IPS DF 6.9 (cell line): Measurements from ENCODE around the gene ZNF697.
"Not testable (repeated sequence)": the region's sequence is repeated elsewhere in the genome, so short reads cannot be mapped to it uniquely, and the experiment has no call there.

Experiments
- DNase-seq: peaks from one replicate; pipeline ENCODE4 v3.0.0-alpha.2; 2013; ENCODE audit warnings: low read depth, low spot score
- H3K27ac ChIP-seq: one replicate; pipeline ENCODE4 v1.5.1; 2013; ENCODE audit warnings: low read length, control low read depth
- H3K27me3 ChIP-seq: 2 replicates; pipeline ENCODE4 v1.6.1; 2013; ENCODE audit warnings: mild to moderate bottlenecking, low read length; ENCODE audit not compliant: control insufficient read depth, insufficient read depth
- H3K36me3 ChIP-seq: 2 replicates; pipeline ENCODE4 v1.6.1; 2013; ENCODE audit warnings: low read length; ENCODE audit not compliant: control insufficient read depth, insufficient read depth
- H3K4me1 ChIP-seq: 2 replicates; pipeline ENCODE4 v1.6.1; 2013; ENCODE audit warnings: low read length; ENCODE audit not compliant: control insufficient read depth, insufficient read depth
- H3K4me3 ChIP-seq: 2 replicates; pipeline ENCODE4 v1.5.1; 2013; ENCODE audit warnings: mild to moderate bottlenecking, low read length
- H3K9me3 ChIP-seq: 2 replicates; pipeline ENCODE4 v1.6.1; 2013; ENCODE audit warnings: low read length, inconsistent platforms; ENCODE audit not compliant: control insufficient read depth, insufficient read depth
- WGBS: extraction: QIAGEN DNeasy Blood & Tissue Kit; methylation state at CpG from one replicate; pipeline ENCODE4 v1.1.7; 2013; ENCODE audit warnings: mixed read lengths, missing lambda C conversion rate; ENCODE audit not compliant: insufficient read length, insufficient coverage; 5-methylcytosine and 5-hydroxymethylcytosine counted together

ZNF697 gene

DNA sequence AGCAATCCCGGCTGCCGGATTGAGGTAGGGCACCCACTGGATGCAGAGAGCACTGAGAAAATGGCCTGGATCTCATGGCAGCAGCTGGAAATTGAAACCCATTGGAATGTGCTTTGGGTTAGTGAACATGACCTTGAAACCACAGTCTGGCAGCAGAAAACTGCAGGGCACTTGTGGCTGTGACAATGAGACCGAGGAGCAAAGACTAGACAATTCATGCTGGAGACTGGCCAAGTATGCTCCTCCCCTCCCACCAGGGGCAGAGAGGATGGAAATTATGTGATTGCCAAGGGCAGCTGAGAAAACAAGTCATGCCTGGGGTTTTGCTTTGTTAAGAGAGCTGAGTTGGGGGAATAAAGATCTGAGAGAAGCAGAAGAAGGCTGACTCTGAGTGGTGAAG, 60.7 kb downstream of the ZNF697 start:
- H3K9me3 ChIP-seq: no peaks in the 10 kb centered on the region
- H3K4me3 ChIP-seq: no peak overlapping the region
- WGBS: no CpG with 5 or more reads among the region's 3 CpGs
- no peaks in the 10 kb centered on the region for H3K4me1 ChIP-seq
- no peaks in the 10 kb centered on the region for H3K27me3 ChIP-seq
- no peak for DNase-seq
- H3K36me3 ChIP-seq: no peaks in the 10 kb centered on the region
- H3K27ac ChIP-seq: no peak overlapping the region

DNA sequence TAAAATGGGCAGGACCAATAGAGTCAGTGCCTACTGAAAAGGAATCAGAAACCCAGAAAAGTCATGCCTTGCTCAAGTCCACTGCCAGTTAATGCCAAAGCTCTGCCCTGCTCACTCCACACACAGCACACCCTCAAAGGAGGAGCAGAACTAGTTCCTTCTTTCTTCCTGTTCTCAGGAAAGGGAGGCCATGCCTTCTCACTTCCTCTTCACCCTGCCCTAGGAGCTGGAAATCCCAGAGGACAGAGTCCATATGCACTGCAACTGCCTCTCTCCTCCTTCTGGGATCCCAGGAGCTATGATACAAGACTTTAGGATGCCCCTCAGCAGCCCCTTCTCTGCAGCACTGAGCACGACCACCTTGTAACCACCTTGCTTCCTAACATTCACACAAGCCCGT, 62.3 kb downstream of the ZNF697 start:
- not testable (repeated sequence) for H3K27ac ChIP-seq, H3K4me1 ChIP-seq, H3K27me3 ChIP-seq, H3K9me3 ChIP-seq, DNase-seq, H3K4me3 ChIP-seq, H3K36me3 ChIP-seq
- no CpG with 5 or more reads among the region's 2 CpGs for WGBS

DNA sequence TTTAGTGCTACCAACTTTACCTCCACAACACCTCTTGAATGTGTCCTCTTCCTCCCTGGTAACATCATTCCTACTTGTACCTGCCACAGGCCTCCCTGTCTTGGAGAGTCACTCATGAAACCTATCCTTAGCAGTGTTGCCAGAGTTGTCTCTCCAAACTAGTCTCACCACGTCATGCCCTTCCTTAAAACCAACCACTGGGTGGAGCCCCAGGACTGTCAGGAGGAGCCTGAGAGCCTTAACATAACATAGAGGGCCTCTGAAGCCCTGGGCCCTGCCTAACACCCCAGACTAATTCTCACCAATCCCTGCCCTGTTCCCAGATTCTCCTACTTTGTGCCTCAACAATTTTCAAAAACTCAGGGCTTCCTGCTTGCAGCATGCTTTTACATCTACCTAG, 65.3 kb downstream of the ZNF697 start:
- Histone ChIP-seq H3K27me3 (no peaks in the 10 kb centered on the region), H3K36me3 (no peaks in the 10 kb centered on the region), H3K4me1 (0 out of 2 replicates have a peak, but pooled peaks cover 1% of the 10 kb centered on the region), H3K27ac (no peak overlapping the region), H3K9me3 (no peaks in the 10 kb centered on the region), H3K4me3 (no peak overlapping the region)
- peak; percentile 50 for DNase-seq
- WGBS: no CpG with 5 or more reads among the region's 1 CpG

DNA sequence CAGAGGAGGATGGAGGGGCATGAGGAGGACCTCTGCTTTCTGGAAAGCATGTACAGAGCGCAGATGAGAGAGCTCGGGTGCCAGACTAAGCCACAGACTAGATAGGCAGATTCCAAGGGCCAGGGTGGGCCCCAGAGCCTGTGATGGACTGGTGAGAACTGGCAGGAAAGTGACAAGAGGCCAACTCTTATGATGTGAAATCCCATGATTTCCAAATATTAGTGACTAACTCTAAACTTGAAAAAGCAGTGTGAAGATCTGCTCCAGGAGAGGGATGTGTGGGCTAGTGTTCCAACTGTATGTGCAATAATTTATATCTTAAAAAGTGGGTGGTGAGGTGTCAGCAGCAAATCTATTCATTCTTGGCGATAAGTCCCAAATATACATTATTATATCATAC, 67.0 kb downstream of the ZNF697 start:
- not testable (repeated sequence) for H3K4me3 ChIP-seq, DNase-seq, H3K36me3 ChIP-seq, H3K27me3 ChIP-seq, H3K9me3 ChIP-seq, H3K4me1 ChIP-seq, H3K27ac ChIP-seq
- no CpG with 5 or more reads among the region's 3 CpGs for WGBS

DNA sequence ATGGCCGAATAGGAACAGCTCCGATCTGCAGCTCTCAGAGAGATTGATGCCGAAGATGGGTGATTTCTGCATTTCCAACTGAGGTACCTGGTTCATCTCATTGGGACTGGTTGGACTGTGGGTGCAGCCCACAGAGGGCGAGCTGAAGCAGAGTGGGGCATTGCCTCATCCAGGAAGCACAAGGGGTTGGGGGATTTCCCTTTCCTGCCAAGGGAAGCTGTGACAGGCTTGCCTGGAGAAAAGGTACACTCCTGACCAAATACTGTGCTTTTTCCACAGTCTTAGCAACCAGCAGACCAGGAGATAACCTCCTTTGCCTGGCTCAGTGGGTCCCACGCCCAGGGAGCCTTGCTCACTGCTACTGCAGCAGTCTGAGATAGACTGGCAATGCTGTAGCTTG, 74.2 kb downstream of the ZNF697 start:
- Histone ChIP-seq H3K27ac (no peak overlapping the region), H3K36me3 (no peaks in the 10 kb centered on the region), H3K4me1 (no peaks in the 10 kb centered on the region), H3K9me3 (no peaks in the 10 kb centered on the region), H3K4me3 (no peak overlapping the region), H3K27me3 (no peaks in the 10 kb centered on the region)
- DNase-seq: no peak
- WGBS: no CpG with 5 or more reads among the region's 5 CpGs

DNA sequence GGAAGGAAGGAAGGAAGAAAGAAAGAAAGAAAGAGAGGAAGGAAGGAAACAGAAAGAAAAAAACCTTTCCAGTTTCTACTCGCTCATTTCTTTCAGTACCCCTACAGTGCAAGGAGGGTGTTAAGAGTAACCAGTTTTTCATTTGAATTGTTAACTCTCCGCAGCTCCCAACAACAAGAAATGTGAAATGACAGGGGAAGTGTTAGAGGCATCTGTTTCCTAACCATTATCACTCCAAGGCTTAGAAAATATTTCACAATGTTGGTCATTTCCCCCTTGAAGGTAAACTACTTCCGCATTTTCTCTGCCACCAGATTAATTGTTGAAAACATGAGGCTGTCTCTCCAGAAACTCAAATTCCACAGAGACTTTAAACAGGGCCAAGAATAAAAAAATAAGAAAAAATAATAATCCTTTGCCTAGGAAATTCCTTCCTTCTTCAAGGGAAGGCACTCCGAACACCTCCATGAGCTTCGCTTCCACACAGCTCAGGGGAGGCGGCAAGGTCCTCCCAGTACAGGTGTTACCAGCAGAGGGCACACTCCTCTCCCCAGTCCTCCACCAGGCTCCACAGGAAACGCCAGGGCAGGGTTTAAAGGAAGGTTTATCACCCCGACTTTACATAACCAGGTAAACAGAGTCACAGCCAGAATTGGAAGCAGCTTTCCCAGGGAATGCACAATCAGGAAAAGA, 78.0 kb downstream of the ZNF697 start:
- H3K27ac ChIP-seq, H3K4me3 ChIP-seq, H3K9me3 ChIP-seq, DNase-seq, H3K27me3 ChIP-seq, H3K4me1 ChIP-seq, H3K36me3 ChIP-seq: not testable (repeated sequence)
- WGBS: no CpG with 5 or more reads among the region's 8 CpGs
